GM19023 (cell line): ENCODE measurements around the gene GABARAP.
"Not testable (repeated sequence)": the region's sequence is repeated elsewhere in the genome, so short reads cannot be mapped to it uniquely, and the experiment has no call there.

ENCODE experiments used
- ATAC-seq: cut with Tn5 transposase; IDR thresholded peaks from one replicate; pipeline ENCODE4 v1.9.1; 2021; ENCODE audit warnings: mild to moderate bottlenecking, moderate library complexity; ENCODE audit not compliant: unreplicated experiment

Gene GABARAP

GRCh38 chr17:7261379-7262191 is 19.3 kb upstream of the GABARAP start:
- ATAC-seq: no peak

GRCh38 chr17:7260651-7261378 is 18.6 kb upstream of the GABARAP start:
- no peak for ATAC-seq

- ATAC-seq: no peak
These were observed 17.9 kb upstream of the GABARAP start for GRCh38 chr17:7260151-7260550.

GRCh38 chr17:7259555-7259889 is 17.3 kb upstream of the GABARAP start:
- ATAC-seq: no peak

GRCh38 chr17:7258731-7259554 is 16.7 kb upstream of the GABARAP start:
- ATAC-seq: no peak

GRCh38 chr17:7256766-7257456 is 14.7 kb upstream of the GABARAP start:
- ATAC-seq: no peak

GRCh38 chr17:7254511-7254910 is 12.3 kb upstream of the GABARAP start:
- ATAC-seq: no peak

GRCh38 chr17:7253082-7253481 is 10.8 kb upstream of the GABARAP start:
- no peak for ATAC-seq

- ATAC-seq: peak; percentile 60
These were observed 10.2 kb upstream of the GABARAP start, which contains the start of gene ELP5 for GRCh38 chr17:7252176-7253043. TSS of gene ELP5 (plus strand) at chr17:7252215. CDS start at chr17:7252551, 336 bp downstream.

GRCh38 chr17:7251661-7252175 is 9.5 kb upstream of the GABARAP start, which contains the start of gene CTDNEP1:
TSS of gene CTDNEP1 (minus strand) at chr17:7251734. CDS start at chr17:7251296, 438 bp downstream.
- ATAC-seq: peak; percentile 84

GRCh38 chr17:7250695-7251627 is 8.7 kb upstream of the GABARAP start:
- no peak for ATAC-seq

- ATAC-seq: no peak
These were observed 7.6 kb upstream of the GABARAP start for GRCh38 chr17:7249830-7250229.

GRCh38 chr17:7249214-7249613 is 7.0 kb upstream of the GABARAP start:
- no peak for ATAC-seq

- no peak for ATAC-seq
These were observed 6.5 kb upstream of the GABARAP start for GRCh38 chr17:7248796-7249195.

- ATAC-seq: no peak
These were observed 4.5 kb upstream of the GABARAP start for GRCh38 chr17:7246779-7247178.

- ATAC-seq: not testable (repeated sequence)
These were observed 1.6 kb upstream of the GABARAP start for GRCh38 chr17:7243838-7244237.

- ATAC-seq: no peak
These were observed 1.1 kb upstream of the GABARAP start for GRCh38 chr17:7243453-7243729.

- peak; percentile 41 for ATAC-seq
These were observed 636 bp upstream of the GABARAP start for GRCh38 chr17:7242717-7243452.
